ENCODE results near the gene HOXA2.

GRCh38 chr7:27129729-27130539 is 27.5 kb upstream of the HOXA2 start:
- TF ChIP-seq ZNF384 (IDR thresholded peaks at IDR 0.05), result no peak
- no peak for TF ChIP-seq FOXK2 (IDR thresholded peaks at IDR 0.05)
- TF ChIP-seq BHLHE40 (IDR thresholded peaks at IDR 0.05; ENCODE audit: borderline replicate concordance), result no peak
- 0 out of 2 replicates have a peak, but pooled peaks have one; percentile 68 for TF ChIP-seq LEF1 (IDR thresholded peaks at IDR 0.05; ENCODE audit: borderline replicate concordance)
- no peak for TF ChIP-seq NFRKB (IDR thresholded peaks at IDR 0.05)
- TF ChIP-seq FOXM1 (IDR thresholded peaks at IDR 0.05; ENCODE audit: borderline replicate concordance), result 0 out of 2 replicates have a peak, but pooled peaks have one; percentile 3
- TF ChIP-seq SP1 (IDR thresholded peaks at IDR 0.05), result no peak
- no peak for TF ChIP-seq SUZ12 (IDR thresholded peaks at IDR 0.05)
